Activated CD8-positive, alpha-beta memory T cell treated with anti-CD3 and anti-CD28 coated beads, Interleukin-2, amount 50 U/mL, for 1 hour (primary cell): Measurements from ENCODE around the gene CARD10.

ENCODE experiments used
- DNase-seq: peaks from one replicate; pipeline ENCODE4 v3.0.0-alpha.2; 2020; ENCODE audit errors: extremely low read depth

The CARD10 gene

GRCh38 chr22:37503850-37504249, 15.4 kb downstream of the CARD10 start:
- no peak for DNase-seq

- DNase-seq = no peak
Observed at GRCh38 chr22:37503183-37503683, 16.0 kb downstream of the CARD10 start.

- DNase-seq = no peak
Observed at GRCh38 chr22:37502342-37503182, 16.7 kb downstream of the CARD10 start.

GRCh38 chr22:37501610-37502341, 17.4 kb downstream of the CARD10 start:
- DNase-seq = no peak

- DNase-seq = no peak
Observed at GRCh38 chr22:37500745-37501609, 18.2 kb downstream of the CARD10 start.

GRCh38 chr22:37499789-37500540, 19.2 kb downstream of the CARD10 start:
- no peak for DNase-seq

GRCh38 chr22:37499027-37499707, 20.0 kb downstream of the CARD10 start:
- DNase-seq = no peak

GRCh38 chr22:37498289-37498909, 20.8 kb downstream of the CARD10 start:
- no peak for DNase-seq

GRCh38 chr22:37497062-37497599, 22.1 kb downstream of the CARD10 start:
- DNase-seq = no peak

- DNase-seq = no peak
Observed at GRCh38 chr22:37496651-37497050, 22.6 kb downstream of the CARD10 start.

GRCh38 chr22:37493979-37494378, 25.2 kb downstream of the CARD10 start:
- DNase-seq = no peak

- no peak for DNase-seq
Observed at GRCh38 chr22:37492428-37493344, 26.5 kb downstream of the CARD10 start.

GRCh38 chr22:37491559-37492427, 27.4 kb downstream of the CARD10 start:
- DNase-seq = no peak

- no peak for DNase-seq
Observed at GRCh38 chr22:37491106-37491505, 28.1 kb downstream of the CARD10 start.

- no peak for DNase-seq
Observed at GRCh38 chr22:37489983-37490382, 29.2 kb downstream of the CARD10 start.

GRCh38 chr22:37488337-37489135, 30.7 kb downstream of the CARD10 start:
- DNase-seq = no peak

- DNase-seq = no peak
Observed at GRCh38 chr22:37487571-37487970, 31.6 kb downstream of the CARD10 start.
